Measurements from ENCODE around the gene PRH2. TPM values are rescaled to one million over a fixed set of nuclear protein-coding genes. Genes with fewer than 3 reads are reported as not detected.

The PRH2 gene
- total RNA-seq (2022) (not detected in 2 replicates), Bru-seq, nascent RNA (not detected), BruChase-seq, experiment 1, labeled RNA remaining after a 6-hour chase (not detected), BruChase-seq, experiment 2, labeled RNA remaining after a 2-hour chase (not detected)
- long read RNA-seq = 0 reads

DNA sequence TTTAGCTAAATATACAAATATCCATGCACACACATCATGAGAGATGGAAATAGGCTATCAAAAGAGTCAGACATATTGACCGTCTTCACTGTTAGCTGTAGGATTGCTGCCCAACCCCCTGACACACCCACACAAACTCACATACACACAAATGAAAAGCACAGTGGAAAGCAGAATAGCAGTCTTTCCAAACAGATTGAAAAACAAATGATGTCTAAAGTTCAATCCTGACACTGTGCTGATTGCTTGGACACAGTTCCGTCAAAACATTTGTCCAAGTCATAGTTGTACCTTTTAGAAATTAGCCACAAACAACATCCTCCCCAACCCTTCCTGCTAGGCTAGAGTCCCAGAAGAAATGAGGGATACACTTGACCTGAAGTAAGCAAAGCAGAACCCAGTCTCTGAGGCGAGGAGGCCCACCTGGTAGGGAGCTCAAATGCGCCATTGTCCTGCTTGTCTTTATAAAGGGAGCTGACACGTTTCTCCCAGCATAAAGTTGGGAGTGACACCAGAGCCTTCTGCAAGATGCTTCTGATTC is at the start of gene PRH2:
Gene PRH2, plus strand, starts transcription at position 491 of the 541 bp plus-strand sequence. Its CDS starts 38 bp downstream, at position 529.
- no peaks in the 10 kb centered on the region for H3K9me3 Mint-ChIP-seq (ENCODE audit: low read depth, unreplicated experiment)
- no peak within 1 kb of the TSS for H3K27ac Mint-ChIP-seq (ENCODE audit: unreplicated experiment)
- intact Hi-C loops (cut with micrococcal nuclease; ENCODE audit: unreplicated experiment) = no loop called here
- BruUV-seq (replicated peaks) = no TSS peak
- no peaks in the 10 kb centered on the region for H3K36me3 Mint-ChIP-seq (ENCODE audit: insufficient read depth, unreplicated experiment)
- H3K4me3 Mint-ChIP-seq (ENCODE audit: low read depth, unreplicated experiment) = no peak within 1 kb of the TSS
- TF ChIP-seq, protein P1, sequence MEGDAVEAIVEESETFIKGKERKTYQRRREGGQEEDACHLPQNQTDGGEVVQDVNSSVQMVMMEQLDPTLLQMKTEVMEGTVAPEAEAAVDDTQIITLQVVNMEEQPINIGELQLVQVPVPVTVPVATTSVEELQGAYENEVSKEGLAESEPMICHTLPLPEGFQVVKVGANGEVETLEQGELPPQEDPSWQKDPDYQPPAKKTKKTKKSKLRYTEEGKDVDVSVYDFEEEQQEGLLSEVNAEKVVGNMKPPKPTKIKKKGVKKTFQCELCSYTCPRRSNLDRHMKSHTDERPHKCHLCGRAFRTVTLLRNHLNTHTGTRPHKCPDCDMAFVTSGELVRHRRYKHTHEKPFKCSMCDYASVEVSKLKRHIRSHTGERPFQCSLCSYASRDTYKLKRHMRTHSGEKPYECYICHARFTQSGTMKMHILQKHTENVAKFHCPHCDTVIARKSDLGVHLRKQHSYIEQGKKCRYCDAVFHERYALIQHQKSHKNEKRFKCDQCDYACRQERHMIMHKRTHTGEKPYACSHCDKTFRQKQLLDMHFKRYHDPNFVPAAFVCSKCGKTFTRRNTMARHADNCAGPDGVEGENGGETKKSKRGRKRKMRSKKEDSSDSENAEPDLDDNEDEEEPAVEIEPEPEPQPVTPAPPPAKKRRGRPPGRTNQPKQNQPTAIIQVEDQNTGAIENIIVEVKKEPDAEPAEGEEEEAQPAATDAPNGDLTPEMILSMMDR (IDR thresholded peaks at IDR 0.05; ENCODE audit: unreplicated experiment) = no peak
- H3K27me3 Mint-ChIP-seq (ENCODE audit: unreplicated experiment) = no peaks in the 10 kb centered on the region
- CTCF ChIA-PET = no interaction called here
- DNase-seq = no peak
- no peaks in the 10 kb centered on the region for H3K4me1 Mint-ChIP-seq (ENCODE audit: low read depth, unreplicated experiment)

DNA sequence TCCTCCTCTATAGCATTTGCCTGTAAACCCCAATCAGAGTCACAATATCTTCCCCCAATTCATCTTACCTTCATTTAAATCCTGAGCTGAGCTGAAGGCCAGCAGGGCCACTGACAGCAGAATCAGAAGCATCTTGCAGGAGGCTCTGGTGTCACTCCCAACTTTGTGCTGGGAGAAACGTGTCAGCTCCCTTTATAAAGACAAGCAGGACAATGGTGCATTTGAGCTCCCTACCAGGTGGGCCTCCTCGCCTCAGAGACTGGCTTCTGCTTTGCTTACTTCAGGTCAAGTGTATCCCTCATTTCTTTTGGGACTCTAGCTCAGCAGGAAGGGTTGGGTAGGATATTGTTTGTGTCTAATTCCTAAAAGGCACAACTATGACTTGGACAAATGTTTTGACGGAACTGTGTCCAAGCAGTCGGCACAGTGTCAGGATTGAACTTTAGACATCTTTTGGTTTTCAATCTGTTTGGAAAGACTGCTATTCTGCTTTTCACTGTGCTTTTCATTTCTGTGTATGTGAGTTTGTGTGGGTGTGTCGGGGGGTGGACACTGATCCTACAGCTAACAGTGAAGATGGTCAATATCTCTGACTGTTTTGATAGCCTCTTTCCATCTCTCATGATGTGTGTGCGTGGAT is 44.8 kb upstream of the PRH2 start, which contains the start of gene PRH1:
Gene PRH1, minus strand, starts transcription at position 170 of the 640 bp plus-strand sequence. Its CDS starts 38 bp downstream, at position 132.
- H3K36me3 Mint-ChIP-seq (ENCODE audit: insufficient read depth, unreplicated experiment) = peaks cover 4% of the 10 kb centered on the region
- BruUV-seq (replicated peaks) = no TSS peak
- H3K4me3 Mint-ChIP-seq (ENCODE audit: low read depth, unreplicated experiment) = no peak within 1 kb of the TSS
- H3K27ac Mint-ChIP-seq (ENCODE audit: unreplicated experiment) = no peak within 1 kb of the TSS
- TF ChIP-seq, protein P1 (IDR thresholded peaks at IDR 0.05; ENCODE audit: unreplicated experiment) = no peak
- intact Hi-C loops (cut with micrococcal nuclease; ENCODE audit: unreplicated experiment) = no loop called here
- CTCF ChIA-PET = no interaction called here
- H3K4me1 Mint-ChIP-seq (ENCODE audit: low read depth, unreplicated experiment) = no peaks in the 10 kb centered on the region
- H3K9me3 Mint-ChIP-seq (ENCODE audit: low read depth, unreplicated experiment) = no peaks in the 10 kb centered on the region
- H3K27me3 Mint-ChIP-seq (ENCODE audit: unreplicated experiment) = no peaks in the 10 kb centered on the region
- no peak for DNase-seq

DNA sequence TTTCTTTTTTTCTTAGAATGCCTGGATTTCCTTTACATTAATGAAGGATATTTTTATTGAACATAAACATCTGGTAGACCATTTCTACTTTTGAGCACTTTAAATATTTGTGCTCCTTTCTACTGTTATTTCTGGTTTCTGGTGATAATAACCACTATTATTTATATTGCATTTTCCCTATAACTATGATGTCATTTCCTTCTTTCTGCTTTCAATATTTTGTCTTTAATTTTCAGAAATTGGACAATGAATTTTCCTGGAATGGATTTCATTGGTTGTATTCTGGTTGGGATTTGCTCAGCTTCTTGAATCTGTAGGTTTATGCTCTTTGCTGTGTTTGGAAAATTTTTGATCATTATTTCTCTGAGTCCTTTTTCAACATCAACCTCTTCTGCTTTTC is 39.8 kb upstream of the PRH2 start:
- no TSS peak for BruUV-seq (replicated peaks)
- CTCF ChIA-PET = no interaction called here
- H3K4me3 Mint-ChIP-seq (ENCODE audit: low read depth, unreplicated experiment) = no peak overlapping the region
- no peaks in the 10 kb centered on the region for H3K9me3 Mint-ChIP-seq (ENCODE audit: low read depth, unreplicated experiment)
- H3K36me3 Mint-ChIP-seq (ENCODE audit: insufficient read depth, unreplicated experiment) = peaks cover 4% of the 10 kb centered on the region
- intact Hi-C loops (cut with micrococcal nuclease; ENCODE audit: unreplicated experiment) = no loop called here
- no peak for DNase-seq
- no peaks in the 10 kb centered on the region for H3K27me3 Mint-ChIP-seq (ENCODE audit: unreplicated experiment)
- H3K4me1 Mint-ChIP-seq (ENCODE audit: low read depth, unreplicated experiment) = peaks cover 8% of the 10 kb centered on the region
- no peak overlapping the region for H3K27ac Mint-ChIP-seq (ENCODE audit: unreplicated experiment)
- TF ChIP-seq, protein P1 (IDR thresholded peaks at IDR 0.05; ENCODE audit: unreplicated experiment) = no peak

DNA sequence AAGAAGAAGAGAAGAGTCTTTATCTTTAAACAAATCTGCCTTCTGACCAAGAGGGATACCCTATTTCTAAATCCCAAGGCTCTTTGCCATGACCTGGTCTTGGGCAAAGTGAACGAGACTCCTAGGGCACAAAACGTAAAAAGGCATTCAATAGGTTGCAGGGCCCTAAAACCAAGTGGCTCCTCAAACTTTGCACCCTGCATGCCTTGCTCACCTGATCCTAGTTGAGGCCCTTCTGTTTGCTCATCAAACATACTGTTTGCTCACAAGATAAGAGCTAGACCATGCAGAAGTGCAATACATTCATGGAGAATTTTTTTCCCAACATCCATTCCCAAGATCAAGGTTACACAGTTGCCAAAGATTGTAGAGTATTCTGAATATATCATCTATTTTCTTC is 37.1 kb upstream of the PRH2 start:
- no peak overlapping the region for H3K4me3 Mint-ChIP-seq (ENCODE audit: low read depth, unreplicated experiment)
- TF ChIP-seq, protein P1 (IDR thresholded peaks at IDR 0.05; ENCODE audit: unreplicated experiment) = no peak
- no peaks in the 10 kb centered on the region for H3K27me3 Mint-ChIP-seq (ENCODE audit: unreplicated experiment)
- H3K36me3 Mint-ChIP-seq (ENCODE audit: insufficient read depth, unreplicated experiment) = no peaks in the 10 kb centered on the region
- no peak for DNase-seq
- H3K9me3 Mint-ChIP-seq (ENCODE audit: low read depth, unreplicated experiment) = no peaks in the 10 kb centered on the region
- BruUV-seq (replicated peaks) = no TSS peak
- CTCF ChIA-PET = no interaction called here
- H3K27ac Mint-ChIP-seq (ENCODE audit: unreplicated experiment) = no peak overlapping the region
- peaks cover 8% of the 10 kb centered on the region for H3K4me1 Mint-ChIP-seq (ENCODE audit: low read depth, unreplicated experiment)
- intact Hi-C loops (cut with micrococcal nuclease; ENCODE audit: unreplicated experiment) = no loop called here

Measured in Calu3 (cell line).